HEK293T (cell line): ENCODE results near the gene OSTN.

Experiments
- CTCF ChIA-PET: fragments of 350-600 bp; formaldehyde crosslinking; extraction: SDS; loops from one replicate; lab custom pipeline; 2021; ENCODE audit warnings: antibody characterized with exemption, inconsistent platforms; lab: Yijun Ruan, JAX
- POLR2A ChIA-PET: fragments of 350-600 bp; formaldehyde crosslinking; extraction: SDS; loops from one replicate; lab custom pipeline; 2020; ENCODE audit warnings: antibody characterized with exemption, inconsistent platforms; lab: Yijun Ruan, JAX
- DNase-seq: peaks from one replicate; pipeline ENCODE4 v3.0.0; 2012; ENCODE audit warnings: mixed read lengths; ENCODE audit errors: extremely low spot score
- ARNT ChIP-seq: fragments of 450-650 bp; IDR thresholded peaks from 2 replicates; pipeline ENCODE4 v1.6.1; 2017; ENCODE audit warnings: mild to moderate bottlenecking
- BHLHE40 ChIP-seq: fragments of 450-650 bp; IDR thresholded peaks from 2 replicates; pipeline ENCODE4 v1.6.1; 2016; ENCODE audit warnings: mild to moderate bottlenecking, moderate library complexity, borderline replicate concordance
- CTBP1 ChIP-seq: fragments of 450-650 bp; IDR thresholded peaks from 2 replicates; pipeline ENCODE4 v1.6.1; 2016; ENCODE audit warnings: borderline replicate concordance
- ELF4 ChIP-seq: fragments of 450-650 bp; IDR thresholded peaks from 2 replicates; pipeline ENCODE4 v1.6.1; 2017; ENCODE audit warnings: antibody characterized with exemption
- FOXA1 ChIP-seq: fragments of 450-650 bp; IDR thresholded peaks from 2 replicates; pipeline ENCODE4 v1.6.1; 2016; ENCODE audit warnings: mild to moderate bottlenecking
- FOXK2 ChIP-seq: fragments of 450-650 bp; IDR thresholded peaks from 2 replicates; pipeline ENCODE4 v1.6.1; 2016; ENCODE audit warnings: mild to moderate bottlenecking
- FOXM1 ChIP-seq: fragments of 450-650 bp; IDR thresholded peaks from 2 replicates; pipeline ENCODE4 v1.6.1; 2017; ENCODE audit warnings: mild to moderate bottlenecking, borderline replicate concordance
- HDGF ChIP-seq: fragments of 450-650 bp; IDR thresholded peaks from 2 replicates; pipeline ENCODE4 v1.6.1; 2017; ENCODE audit warnings: antibody characterized with exemption, borderline replicate concordance
- L3MBTL2 ChIP-seq: fragments of 450-650 bp; conservative IDR thresholded peaks from 2 replicates; pipeline ENCODE4 v1.6.1; 2016; ENCODE audit warnings: mild to moderate bottlenecking
- LEF1 ChIP-seq: fragments of 450-650 bp; IDR thresholded peaks from 2 replicates; pipeline ENCODE4 v1.6.1; 2017; ENCODE audit warnings: mild to moderate bottlenecking, borderline replicate concordance
- NFRKB ChIP-seq: fragments of 450-650 bp; IDR thresholded peaks from 2 replicates; pipeline ENCODE4 v1.6.1; 2016; ENCODE audit warnings: mild to moderate bottlenecking, moderate library complexity
- PKNOX1 ChIP-seq: fragments of 450-650 bp; IDR thresholded peaks from 2 replicates; pipeline ENCODE4 v1.6.1; 2016
- SP1 ChIP-seq: fragments of 450-650 bp; IDR thresholded peaks from 2 replicates; pipeline ENCODE4 v1.6.1; 2017
- SUZ12 ChIP-seq: fragments of 450-650 bp; IDR thresholded peaks from 2 replicates; pipeline ENCODE4 v1.6.1; 2016; ENCODE audit warnings: mild to moderate bottlenecking
- TARDBP ChIP-seq: fragments of 450-650 bp; IDR thresholded peaks from 2 replicates; pipeline ENCODE4 v1.6.1; 2016
- ZNF384 ChIP-seq: fragments of 450-650 bp; IDR thresholded peaks from 2 replicates; pipeline ENCODE4 v1.6.1; 2016

Gene OSTN

GRCh38 chr3:191292243-191293015 is 93.4 kb downstream of the OSTN start:
- TF ChIP-seq ELF4 (no peak), CTBP1 (no peak)
- no peak for DNase-seq
- POLR2A ChIA-PET, result no interaction called here
- CTCF ChIA-PET, result no interaction called here

GRCh38 chr3:191294291-191294690 is 95.2 kb downstream of the OSTN start:
- TF ChIP-seq BHLHE40, result no peak
- TF ChIP-seq PKNOX1, result 0 out of 2 replicates have a peak, but pooled peaks have one; percentile 7
- no peak for DNase-seq
- CTCF ChIA-PET, result no interaction called here
- POLR2A ChIA-PET, result no interaction called here

GRCh38 chr3:191296041-191296541 is 97.0 kb downstream of the OSTN start:
- POLR2A ChIA-PET, result no interaction called here

GRCh38 chr3:191298846-191299245 is 99.8 kb downstream of the OSTN start:
- ChIA-PET POLR2A (no interaction called here), CTCF (no interaction called here)
- no peak for DNase-seq
- TF ChIP-seq FOXM1 (no peak), NFRKB (no peak), BHLHE40 (no peak)

More at GRCh38 chr3:191296041-191296541, 97.0 kb downstream of the OSTN start:
- CTCF ChIA-PET, result no interaction called here
- TF ChIP-seq BHLHE40 (no peak), ELF4 (no peak), FOXA1 (no peak), CTBP1 (no peak), PKNOX1 (no peak), SP1 (no peak), ZNF384 (no peak), TARDBP (no peak), FOXM1 (no peak)
- DNase-seq, result no peak

GRCh38 chr3:191300422-191300821 is 101.4 kb downstream of the OSTN start:
- ChIA-PET CTCF (no interaction called here), POLR2A (interaction anchor here (1.1 kb wide), 1 partner anchor 29 kb away, joined by 4 read pairs; the partner anchor contains the start of gene CCDC50)
- DNase-seq, result no peak
- TF ChIP-seq ELF4 (no peak), FOXM1 (no peak), LEF1 (no peak)

- ChIA-PET POLR2A (no interaction called here), CTCF (no interaction called here)
Observed at GRCh38 chr3:191301017-191301416, 102.0 kb downstream of the OSTN start.

GRCh38 chr3:191301782-191302411 is 102.9 kb downstream of the OSTN start:
- no peak for TF ChIP-seq ELF4
- no peak for TF ChIP-seq FOXM1
- no peak for TF ChIP-seq BHLHE40
- TF ChIP-seq L3MBTL2, result no peak
- DNase-seq, result no peak
- ChIA-PET POLR2A (interaction anchor here (1.6 kb wide), 1 partner anchor 27 kb away, joined by 3 read pairs; the partner anchor contains the start of gene CCDC50), CTCF (no interaction called here)

More at GRCh38 chr3:191301017-191301416, 102.0 kb downstream of the OSTN start:
- DNase-seq, result no peak
- TF ChIP-seq FOXA1 (no peak), FOXM1 (no peak), PKNOX1 (no peak), ELF4 (no peak), FOXK2 (no peak), LEF1 (no peak), NFRKB (no peak), TARDBP (no peak), CTBP1 (no peak), L3MBTL2 (no peak), HDGF (no peak), SUZ12 (no peak), ZNF384 (no peak), SP1 (no peak), ARNT (no peak), BHLHE40 (no peak)
